Activated T-helper 2 cell treated with anti-CD3 and anti-CD28 coated beads, Interferon-gamma antibody, Interleukin-2, Interleukin-4, amounts not matched to agents 10 μg/mL and 5 μg/mL and 100 μg/mL, durations not matched to agents 14 hours and 24 hours and 36 hours (primary cell): ENCODE results near the gene SLC14A1. TPM values are rescaled to one million over a fixed set of nuclear protein-coding genes. Genes with fewer than 3 reads are reported as not detected.

Source experiments
- DNase-seq: peaks from one replicate; pipeline ENCODE4 v3.0.0; 2021; ENCODE audit warnings: low spot score
- H3K27ac Mint-ChIP-seq: one replicate; pipeline ENCODE4 v1.8.0; 2021; ENCODE audit warnings: mixed read lengths
- H3K27me3 Mint-ChIP-seq: one replicate; pipeline ENCODE4 v1.8.0; 2021; ENCODE audit warnings: low read depth, mixed read lengths
- H3K36me3 Mint-ChIP-seq: one replicate; pipeline ENCODE4 v1.8.0; 2021; ENCODE audit warnings: low read depth, mixed read lengths
- H3K4me1 Mint-ChIP-seq: one replicate; pipeline ENCODE4 v1.8.0; 2021; ENCODE audit warnings: low read depth, mixed read lengths
- H3K4me3 Mint-ChIP-seq: one replicate; pipeline ENCODE4 v1.8.0; 2021; ENCODE audit warnings: low read depth, mild to moderate bottlenecking, moderate library complexity, mixed read lengths
- H3K9me3 Mint-ChIP-seq: one replicate; pipeline ENCODE4 v1.8.0; 2021; ENCODE audit warnings: mixed read lengths
- intact Hi-C: fragments of 100-400 bp; cut with micrococcal nuclease; formaldehyde crosslinking; loops from one replicate; pipeline ENCODE4 v1.15.1; 2023
- total RNA-seq: library from RNA; stranded (reverse); gene quantifications from 2 replicates; pipeline ENCODE4 v1.2.3, GENCODE V29; 2022

Gene SLC14A1
- total RNA-seq, 1 donor from 2014 or later, result 6.0 TPM

GRCh38 chr18:45690975-45691815, 32.8 kb upstream of the SLC14A1 start:
- H3K4me3 Mint-ChIP-seq, result no peak overlapping the region
- peaks cover 25% of the 10 kb centered on the region for H3K9me3 Mint-ChIP-seq
- peak; percentile 60 for DNase-seq
- intact Hi-C loops, result loop anchor here (1.0 kb wide), 2 partner anchors 189 to 219 kb away; no protein-coding TSS in a partner anchor
- peaks cover 25% of the 10 kb centered on the region for H3K27me3 Mint-ChIP-seq
- H3K4me1 Mint-ChIP-seq, result peaks cover 38% of the 10 kb centered on the region
- H3K36me3 Mint-ChIP-seq, result peaks cover 13% of the 10 kb centered on the region
- no peak overlapping the region for H3K27ac Mint-ChIP-seq

- no peak for DNase-seq
- peaks cover 28% of the 10 kb centered on the region for H3K27me3 Mint-ChIP-seq
- H3K27ac Mint-ChIP-seq, result no peak overlapping the region
- no peak overlapping the region for H3K4me3 Mint-ChIP-seq
- peaks cover 32% of the 10 kb centered on the region for H3K4me1 Mint-ChIP-seq
- peaks cover 27% of the 10 kb centered on the region for H3K9me3 Mint-ChIP-seq
- intact Hi-C loops, result loop anchor here (1.0 kb wide), 2 partner anchors 189 to 219 kb away; no protein-coding TSS in a partner anchor
- peaks cover 13% of the 10 kb centered on the region for H3K36me3 Mint-ChIP-seq
These were observed 32.2 kb upstream of the SLC14A1 start for GRCh38 chr18:45691816-45692179.

GRCh38 chr18:45702708-45703265, 21.2 kb upstream of the SLC14A1 start:
- H3K4me3 Mint-ChIP-seq, result no peak overlapping the region
- H3K36me3 Mint-ChIP-seq, result peaks cover 12% of the 10 kb centered on the region
- no peak for DNase-seq
- no peaks in the 10 kb centered on the region for H3K4me1 Mint-ChIP-seq
- H3K27ac Mint-ChIP-seq, result no peak overlapping the region
- peaks cover 1% of the 10 kb centered on the region for H3K27me3 Mint-ChIP-seq
- peaks cover 64% of the 10 kb centered on the region for H3K9me3 Mint-ChIP-seq
- intact Hi-C loops, result no loop called here

GRCh38 chr18:45708831-45709230, 15.2 kb upstream of the SLC14A1 start:
- Mint-ChIP-seq H3K36me3 (peaks cover 27% of the 10 kb centered on the region), H3K4me3 (no peak overlapping the region), H3K9me3 (peaks cover 50% of the 10 kb centered on the region), H3K27ac (no peak overlapping the region), H3K27me3 (no peaks in the 10 kb centered on the region), H3K4me1 (no peaks in the 10 kb centered on the region)
- DNase-seq, result no peak
- intact Hi-C loops, result no loop called here

GRCh38 chr18:45712061-45712460, 11.9 kb upstream of the SLC14A1 start:
- H3K27ac Mint-ChIP-seq, result no peak overlapping the region
- H3K36me3 Mint-ChIP-seq, result peaks cover 19% of the 10 kb centered on the region
- peaks cover 26% of the 10 kb centered on the region for H3K9me3 Mint-ChIP-seq
- intact Hi-C loops, result no loop called here
- H3K4me1 Mint-ChIP-seq, result no peaks in the 10 kb centered on the region
- H3K4me3 Mint-ChIP-seq, result no peak overlapping the region
- H3K27me3 Mint-ChIP-seq, result peaks cover 5% of the 10 kb centered on the region
- no peak for DNase-seq

- H3K27me3 Mint-ChIP-seq, result peaks cover 11% of the 10 kb centered on the region
- intact Hi-C loops, result no loop called here
- peaks cover 21% of the 10 kb centered on the region for H3K9me3 Mint-ChIP-seq
- no peak overlapping the region for H3K27ac Mint-ChIP-seq
- H3K4me1 Mint-ChIP-seq, result no peaks in the 10 kb centered on the region
- no peak overlapping the region for H3K4me3 Mint-ChIP-seq
- DNase-seq, result no peak
- peaks cover 14% of the 10 kb centered on the region for H3K36me3 Mint-ChIP-seq
These were observed 10.7 kb upstream of the SLC14A1 start for GRCh38 chr18:45713239-45713638.

GRCh38 chr18:45715212-45715780, 8.7 kb upstream of the SLC14A1 start:
- intact Hi-C loops, result no loop called here
- Mint-ChIP-seq H3K27ac (no peak overlapping the region), H3K9me3 (peaks cover 6% of the 10 kb centered on the region), H3K27me3 (peaks cover 21% of the 10 kb centered on the region), H3K4me3 (no peak overlapping the region), H3K36me3 (peaks cover 6% of the 10 kb centered on the region), H3K4me1 (no peaks in the 10 kb centered on the region)
- DNase-seq, result no peak

- H3K4me1 Mint-ChIP-seq, result no peaks in the 10 kb centered on the region
- no peaks in the 10 kb centered on the region for H3K36me3 Mint-ChIP-seq
- H3K4me3 Mint-ChIP-seq, result no peak overlapping the region
- H3K9me3 Mint-ChIP-seq, result no peaks in the 10 kb centered on the region
- H3K27me3 Mint-ChIP-seq, result peaks cover 25% of the 10 kb centered on the region
- intact Hi-C loops, result no loop called here
- H3K27ac Mint-ChIP-seq, result no peak overlapping the region
- no peak for DNase-seq
These were observed 4.9 kb upstream of the SLC14A1 start for GRCh38 chr18:45719106-45719505.

GRCh38 chr18:45722899-45723298, 1.1 kb upstream of the SLC14A1 start:
- H3K4me1 Mint-ChIP-seq, result peaks cover 4% of the 10 kb centered on the region
- H3K4me3 Mint-ChIP-seq, result no peak overlapping the region
- intact Hi-C loops, result loop anchor here (1.0 to 2.0 kb wide), 3 partner anchors 56 to 157 kb away; no protein-coding TSS in a partner anchor
- peak; percentile 58 for DNase-seq
- H3K9me3 Mint-ChIP-seq, result no peaks in the 10 kb centered on the region
- no peak overlapping the region for H3K27ac Mint-ChIP-seq
- no peaks in the 10 kb centered on the region for H3K36me3 Mint-ChIP-seq
- H3K27me3 Mint-ChIP-seq, result peaks cover 16% of the 10 kb centered on the region

GRCh38 chr18:45724601-45725000, 620 bp downstream of the SLC14A1 start:
- Mint-ChIP-seq H3K27ac (no peak overlapping the region), H3K4me1 (peaks cover 4% of the 10 kb centered on the region), H3K4me3 (no peak overlapping the region), H3K9me3 (no peaks in the 10 kb centered on the region), H3K27me3 (peaks cover 15% of the 10 kb centered on the region), H3K36me3 (no peaks in the 10 kb centered on the region)
- no peak for DNase-seq
- intact Hi-C loops, result no loop called here

- no peak overlapping the region for H3K27ac Mint-ChIP-seq
- peaks cover 4% of the 10 kb centered on the region for H3K4me1 Mint-ChIP-seq
- no peak overlapping the region for H3K4me3 Mint-ChIP-seq
- no peak for DNase-seq
- H3K9me3 Mint-ChIP-seq, result no peaks in the 10 kb centered on the region
- H3K36me3 Mint-ChIP-seq, result no peaks in the 10 kb centered on the region
- intact Hi-C loops, result no loop called here
- peaks cover 15% of the 10 kb centered on the region for H3K27me3 Mint-ChIP-seq
These were observed 1.4 kb downstream of the SLC14A1 start for GRCh38 chr18:45725336-45725735.

- no peak for DNase-seq
- H3K9me3 Mint-ChIP-seq, result no peaks in the 10 kb centered on the region
- intact Hi-C loops, result no loop called here
These were observed 2.6 kb downstream of the SLC14A1 start for GRCh38 chr18:45726603-45727002.

GRCh38 chr18:45727068-45727467, 3.1 kb downstream of the SLC14A1 start:
- H3K27ac Mint-ChIP-seq, result no peak overlapping the region
- H3K4me1 Mint-ChIP-seq, result peaks cover 4% of the 10 kb centered on the region
- intact Hi-C loops, result no loop called here

More at GRCh38 chr18:45726603-45727002, 2.6 kb downstream of the SLC14A1 start:
- Mint-ChIP-seq H3K27me3 (peaks cover 11% of the 10 kb centered on the region), H3K4me1 (peaks cover 4% of the 10 kb centered on the region), H3K36me3 (no peaks in the 10 kb centered on the region), H3K27ac (no peak overlapping the region), H3K4me3 (no peak overlapping the region)

More at GRCh38 chr18:45727068-45727467, 3.1 kb downstream of the SLC14A1 start:
- DNase-seq, result no peak
- no peaks in the 10 kb centered on the region for H3K9me3 Mint-ChIP-seq
- no peaks in the 10 kb centered on the region for H3K36me3 Mint-ChIP-seq
- no peak overlapping the region for H3K4me3 Mint-ChIP-seq
- H3K27me3 Mint-ChIP-seq, result peaks cover 11% of the 10 kb centered on the region
